Stimulated activated CD4-positive, alpha-beta T cell treated with anti-CD3 and anti-CD28 coated beads, Interleukin-15, amount 100 ng/mL, for 48 hours (primary cell): ENCODE measurements around the gene EFNB1.
"Not testable (repeated sequence)": the region's sequence is repeated elsewhere in the genome, so short reads cannot be mapped to it uniquely, and the experiment has no call there.

ENCODE experiments used
- DNase-seq, 2 donors: peaks; one replicate each; pipeline ENCODE4 v3.0.0-alpha.2; 2020; ENCODE audit warnings: low read depth in 2 of 2

The EFNB1 gene

GRCh38 chrX:68828740-68829581 lies at the start of gene EFNB1:
Gene EFNB1, plus strand, starts transcription at chrX:68829021. Its CDS starts 756 bp downstream, at chrX:68829777.
- peak; percentile 70 to 75 for DNase-seq

- DNase-seq: not testable (repeated sequence)
Observed at GRCh38 chrX:68781295-68781694, 47.5 kb upstream of the EFNB1 start.

GRCh38 chrX:68784816-68785215 lies 44.0 kb upstream of the EFNB1 start:
- no peak for DNase-seq

DNA sequence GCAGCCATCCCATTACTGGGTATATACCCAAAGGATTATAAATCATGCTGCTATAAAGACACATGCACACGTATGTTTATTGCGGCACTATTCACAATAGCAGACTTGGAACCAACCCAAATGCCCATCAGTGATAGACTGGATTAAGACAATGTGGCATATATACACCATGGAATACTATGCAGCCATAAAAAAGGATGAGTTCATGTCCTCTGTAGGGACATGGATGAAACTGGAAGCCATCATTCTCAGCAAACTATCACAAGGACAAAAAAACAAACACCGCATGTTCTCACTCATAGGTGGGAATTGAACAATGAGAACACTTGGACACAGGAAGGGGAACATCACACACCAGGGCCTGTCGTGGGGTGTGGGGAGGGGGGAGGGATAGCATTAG lies 42.2 kb upstream of the EFNB1 start:
- not testable (repeated sequence) for DNase-seq

DNA sequence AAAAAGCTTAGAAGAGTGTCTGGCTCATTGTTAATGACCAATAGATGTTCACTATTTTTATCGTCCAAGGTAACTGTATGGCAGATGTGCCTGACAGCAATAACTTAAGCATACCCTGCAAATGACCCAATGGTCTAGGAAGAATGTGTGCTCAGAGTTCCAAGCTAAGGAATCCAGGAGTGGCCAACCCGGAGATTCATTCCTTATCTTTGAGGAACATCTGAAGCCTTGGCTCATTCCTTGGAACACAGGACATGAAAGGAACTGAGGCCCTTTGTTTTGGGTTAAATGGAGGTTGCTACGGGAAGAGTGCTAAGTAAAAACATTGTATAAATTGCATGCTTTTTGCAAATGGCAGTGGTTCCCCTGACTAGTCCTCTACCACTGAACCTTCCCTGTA lies 38.9 kb upstream of the EFNB1 start:
- DNase-seq: no peak

DNA sequence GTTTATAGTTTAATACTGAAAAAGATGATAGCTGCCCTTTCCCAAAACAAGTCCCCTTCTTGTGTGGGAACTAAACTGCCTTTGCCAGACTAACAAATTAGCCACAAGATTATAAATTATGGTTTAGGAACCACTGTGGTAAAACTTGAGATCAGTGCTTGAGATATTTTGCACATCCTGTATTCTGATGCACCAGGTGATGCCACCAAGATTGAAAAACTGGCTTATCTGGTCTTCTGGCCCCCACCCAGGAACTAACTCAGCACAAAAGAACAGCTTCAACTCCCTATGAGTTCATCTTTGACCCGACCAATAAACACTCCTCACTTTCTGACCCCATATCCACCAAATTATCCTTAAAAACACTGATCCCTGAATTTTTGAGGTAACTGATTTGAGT lies 36.7 kb upstream of the EFNB1 start:
- no peak for DNase-seq

GRCh38 chrX:68794461-68794860 lies 34.4 kb upstream of the EFNB1 start:
- no peak for DNase-seq

- DNase-seq: no peak
Observed at GRCh38 chrX:68795741-68796140, 33.1 kb upstream of the EFNB1 start.

GRCh38 chrX:68798400-68798799 lies 30.4 kb upstream of the EFNB1 start:
- not testable (repeated sequence) for DNase-seq

DNA sequence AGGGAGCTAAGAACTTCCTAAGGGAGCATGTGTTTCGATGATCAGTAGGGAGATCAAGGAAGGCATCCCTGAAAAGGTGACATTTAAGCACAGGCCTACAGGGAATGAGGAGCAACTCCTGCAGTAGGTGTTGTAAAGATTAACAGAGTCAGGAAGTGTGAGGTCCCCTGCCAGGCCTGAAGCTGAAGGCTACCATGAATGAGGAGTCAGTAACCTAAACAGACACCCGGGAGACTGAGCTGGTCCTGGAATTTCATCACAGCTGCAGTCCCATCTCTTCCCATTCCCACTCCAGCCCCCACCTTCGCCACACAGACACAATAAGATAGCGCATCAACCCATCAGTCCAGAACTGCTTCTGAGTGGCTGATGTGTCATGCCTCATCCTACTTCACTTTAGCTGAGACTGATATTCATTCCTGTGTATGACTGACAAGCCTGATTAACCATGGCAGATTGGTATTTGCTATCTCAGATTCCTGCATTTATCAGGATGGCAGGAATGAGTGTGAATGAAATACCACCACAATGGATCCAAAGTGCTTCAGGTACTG lies 27.0 kb upstream of the EFNB1 start:
- DNase-seq: no peak

GRCh38 chrX:68807818-68808217 lies 21.0 kb upstream of the EFNB1 start:
- DNase-seq: no peak

DNA sequence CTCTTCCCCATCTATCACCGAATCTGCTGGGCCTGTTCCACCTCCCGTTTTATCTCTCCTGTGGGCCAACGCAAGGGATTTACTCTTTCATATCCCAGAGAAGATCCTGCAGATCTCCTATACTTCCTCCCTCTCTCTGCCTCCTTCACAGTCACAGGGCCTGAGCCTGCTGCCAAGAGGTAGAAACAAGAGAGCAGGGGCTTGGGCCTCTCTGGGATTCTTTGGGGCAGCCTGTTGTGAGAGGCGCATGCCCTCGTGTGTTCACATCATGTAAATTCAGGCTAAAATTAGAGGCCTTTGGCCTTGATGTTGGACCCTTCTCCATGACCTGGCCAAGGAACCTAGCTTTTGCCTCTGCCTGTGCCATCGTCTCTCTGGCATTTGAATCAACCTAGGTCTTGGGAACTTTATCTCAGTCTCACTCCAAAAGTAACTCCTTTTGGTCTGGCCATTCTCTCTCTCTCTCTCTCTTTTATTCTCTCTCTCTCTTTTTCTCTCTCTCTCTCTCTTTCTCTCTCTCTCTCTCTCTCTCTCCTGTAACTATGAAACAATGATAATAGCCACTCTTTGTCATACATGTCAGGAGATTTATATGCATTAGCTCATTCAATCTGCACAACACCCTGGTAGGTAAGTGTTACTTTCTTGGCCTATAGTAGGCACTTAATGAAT lies 20.0 kb upstream of the EFNB1 start:
- DNase-seq: no peak

DNA sequence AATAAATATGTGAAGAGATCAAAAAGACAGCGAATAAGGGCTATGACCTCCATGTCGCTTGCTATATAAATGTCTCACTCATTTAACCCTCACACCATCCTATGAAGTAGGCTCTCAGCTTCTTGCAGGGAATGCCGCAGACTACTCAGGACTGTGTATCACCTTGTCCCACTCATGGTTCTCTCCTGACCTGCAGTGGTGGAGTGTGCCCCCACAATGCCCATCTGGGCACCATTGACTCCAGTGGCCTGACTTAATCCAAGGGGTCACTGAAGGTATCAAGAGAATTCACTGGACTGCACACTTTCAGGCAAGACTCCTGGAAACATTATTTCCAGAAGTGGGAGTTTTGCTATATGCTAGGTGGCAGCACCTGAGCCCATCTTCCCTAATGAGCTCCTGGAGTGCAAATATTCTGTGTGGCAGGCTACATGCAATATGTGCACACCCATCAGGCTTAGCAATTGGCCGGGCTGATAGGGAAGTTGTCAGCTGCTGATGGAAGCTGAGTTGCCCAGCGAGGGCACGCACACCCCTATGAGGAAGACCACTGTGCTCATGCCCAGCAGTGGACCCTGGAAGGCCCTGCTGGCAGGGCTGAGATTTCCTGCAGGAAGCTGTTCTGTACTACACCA lies 8.2 kb upstream of the EFNB1 start:
- no peak for DNase-seq

DNA sequence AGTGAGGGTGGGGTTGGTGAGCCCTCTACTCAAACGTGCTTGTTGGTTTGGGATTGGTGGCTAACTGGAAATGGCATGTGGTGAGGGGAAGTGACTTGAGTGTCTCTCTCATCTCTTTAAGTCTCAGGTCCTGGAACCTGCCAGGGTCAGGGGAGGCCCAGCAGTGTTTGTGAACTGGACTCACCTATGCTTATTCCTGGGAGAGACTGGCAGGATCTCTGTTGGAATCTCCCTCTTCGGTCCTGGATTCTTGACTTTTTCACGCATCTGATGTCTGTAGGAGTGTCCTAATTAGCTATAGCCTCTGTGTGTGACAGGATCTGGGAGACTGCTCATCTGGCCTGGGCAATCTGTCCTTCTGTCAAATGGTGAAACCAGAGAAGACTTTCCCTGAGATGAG lies 7.2 kb upstream of the EFNB1 start:
- DNase-seq: no peak

DNA sequence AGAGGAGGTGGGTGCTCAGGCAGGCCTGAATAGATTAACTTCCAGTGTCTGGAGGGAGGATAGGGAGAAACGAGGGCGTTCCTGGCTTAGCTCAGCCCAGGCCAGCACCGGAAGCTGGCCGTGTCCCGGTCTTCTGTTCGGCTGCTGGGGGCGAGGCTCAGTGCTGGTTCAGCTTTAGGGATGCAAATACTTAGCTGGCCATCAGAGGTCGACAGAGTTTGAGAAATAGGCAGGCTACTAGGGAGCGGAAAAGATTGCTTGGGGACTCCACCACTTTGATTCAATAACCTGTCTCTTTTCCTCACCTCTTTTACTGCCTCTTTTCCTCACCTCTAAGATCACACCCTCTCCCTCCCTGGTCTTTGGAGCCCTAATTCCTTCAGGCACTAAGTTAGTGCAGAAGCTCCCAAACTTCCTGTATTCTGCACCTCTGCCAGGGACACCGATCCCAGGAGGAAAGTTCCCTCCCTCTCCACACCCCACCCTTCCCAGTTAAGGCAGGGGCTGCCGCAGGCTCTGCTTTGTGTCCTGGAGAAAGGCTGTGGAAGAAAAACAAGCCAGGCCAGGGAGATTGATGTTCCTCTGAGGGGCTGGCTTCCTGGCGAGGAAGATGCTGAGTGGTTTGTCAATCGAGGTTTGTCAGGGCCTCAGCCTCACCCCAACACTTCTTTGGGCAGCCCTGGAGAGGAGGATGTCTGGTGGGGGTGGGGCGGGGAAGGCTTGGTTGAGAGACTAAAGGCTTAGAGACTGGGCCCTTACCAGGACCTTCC lies 6.0 kb upstream of the EFNB1 start:
- DNase-seq: no peak

- no peak for DNase-seq
Observed at GRCh38 chrX:68823413-68824151, 5.2 kb upstream of the EFNB1 start.

GRCh38 chrX:68824152-68824433 lies 4.7 kb upstream of the EFNB1 start:
- DNase-seq: no peak

GRCh38 chrX:68824565-68825125 lies 4.2 kb upstream of the EFNB1 start:
- no peak for DNase-seq

- DNase-seq: no peak
Observed at GRCh38 chrX:68826113-68826980, 2.5 kb upstream of the EFNB1 start.

GRCh38 chrX:68827256-68827655 lies 1.6 kb upstream of the EFNB1 start:
- DNase-seq: no peak
